ENCODE measurements around the gene VAMP8.

- TF ChIP-seq CTCF (IDR thresholded peaks at IDR 0.05; ENCODE audit: extremely low read depth in 1 of 2, insufficient read depth in 1 of 2, low read depth in 1 of 2, low read length in 2 of 2) = no peak
- no peak for TF ChIP-seq EZH2 (IDR thresholded peaks at IDR 0.05; ENCODE audit: borderline replicate concordance, low read depth, low read length, severe bottlenecking)
- no peak for TF ChIP-seq POLR2A (IDR thresholded peaks at IDR 0.05; ENCODE audit: low read depth, low read length)
- TF ChIP-seq GATA2 (IDR thresholded peaks at IDR 0.05; ENCODE audit: insufficient read depth, insufficient read length, low read depth, low read length) = no peak
- no peak for TF ChIP-seq POLR2AphosphoS5 (IDR thresholded peaks at IDR 0.05; ENCODE audit: insufficient read depth, low read depth, low read length)
Measured at GRCh38 chr2:85591563-85591962, 14.2 kb downstream of the VAMP8 start.

Measured in endothelial cell of umbilical vein (primary cell).